Measurements from ENCODE around the gene SEZ6.
A peak's percentile ranks its signal among the peaks of the same experiment; 100 is the strongest.
"Not testable (repeated sequence)": the region's sequence is repeated elsewhere in the genome, so short reads cannot be mapped to it uniquely, and the experiment has no call there.

SEZ6 gene

GRCh38 chr17:28944862-28945741 lies 60.7 kb downstream of the SEZ6 start:
- FAIRE-seq (peak; percentile 71), DNase-seq (ENCODE audit: insufficient read length) (no peak)
- TF ChIP-seq POLR2AphosphoS5 (IDR thresholded peaks at IDR 0.05; ENCODE audit: low read depth, low read length) (no peak), POLR2A (IDR thresholded peaks at IDR 0.05; ENCODE audit: low read depth, low read length) (no peak), TAF1 (IDR thresholded peaks at IDR 0.05; ENCODE audit: borderline replicate concordance, low read depth, low read length) (no peak)

- FAIRE-seq (no peak), DNase-seq (ENCODE audit: insufficient read length) (no peak)
- TF ChIP-seq TAF1 (IDR thresholded peaks at IDR 0.05; ENCODE audit: borderline replicate concordance, low read depth, low read length) (no peak), POLR2AphosphoS5 (IDR thresholded peaks at IDR 0.05; ENCODE audit: low read depth, low read length) (no peak), POLR2A (IDR thresholded peaks at IDR 0.05; ENCODE audit: low read depth, low read length) (no peak)
Observed at GRCh38 chr17:28944343-28944742, 61.5 kb downstream of the SEZ6 start.

- FAIRE-seq = no peak
- no peak for TF ChIP-seq TAF1 (IDR thresholded peaks at IDR 0.05; ENCODE audit: borderline replicate concordance, low read depth, low read length)
- no peak for DNase-seq (ENCODE audit: insufficient read length)
Observed at GRCh38 chr17:28942925-28943324, 62.9 kb downstream of the SEZ6 start.

GRCh38 chr17:28941251-28941650 lies 64.6 kb downstream of the SEZ6 start:
- FAIRE-seq (no peak), DNase-seq (ENCODE audit: insufficient read length) (no peak)
- TF ChIP-seq POLR2A (IDR thresholded peaks at IDR 0.05; ENCODE audit: low read depth, low read length) = no peak
- TF ChIP-seq TAF1 (IDR thresholded peaks at IDR 0.05; ENCODE audit: borderline replicate concordance, low read depth, low read length) = no peak
- TF ChIP-seq POLR2AphosphoS5 (IDR thresholded peaks at IDR 0.05; ENCODE audit: low read depth, low read length) = no peak

- FAIRE-seq = no peak
- no peak for DNase-seq (ENCODE audit: insufficient read length)
- TF ChIP-seq POLR2AphosphoS5 (IDR thresholded peaks at IDR 0.05; ENCODE audit: low read depth, low read length) (no peak), TAF1 (IDR thresholded peaks at IDR 0.05; ENCODE audit: borderline replicate concordance, low read depth, low read length) (no peak), POLR2A (IDR thresholded peaks at IDR 0.05; ENCODE audit: low read depth, low read length) (no peak)
Observed at GRCh38 chr17:28940675-28941074, 65.2 kb downstream of the SEZ6 start.

- TF ChIP-seq POLR2A (IDR thresholded peaks at IDR 0.05; ENCODE audit: low read depth, low read length) (no peak), TAF1 (IDR thresholded peaks at IDR 0.05; ENCODE audit: borderline replicate concordance, low read depth, low read length) (no peak), POLR2AphosphoS5 (IDR thresholded peaks at IDR 0.05; ENCODE audit: low read depth, low read length) (no peak)
- DNase-seq (ENCODE audit: insufficient read length) (no peak), FAIRE-seq (no peak)
Observed at GRCh38 chr17:28940142-28940541, 65.7 kb downstream of the SEZ6 start.

GRCh38 chr17:28938552-28938951 lies 67.3 kb downstream of the SEZ6 start:
- TF ChIP-seq POLR2AphosphoS5 (IDR thresholded peaks at IDR 0.05; ENCODE audit: low read depth, low read length) (no peak), POLR2A (IDR thresholded peaks at IDR 0.05; ENCODE audit: low read depth, low read length) (no peak), TAF1 (IDR thresholded peaks at IDR 0.05; ENCODE audit: borderline replicate concordance, low read depth, low read length) (no peak)
- no peak for FAIRE-seq
- DNase-seq (ENCODE audit: insufficient read length) = no peak

GRCh38 chr17:28937044-28937729 lies 68.6 kb downstream of the SEZ6 start:
- DNase-seq (ENCODE audit: insufficient read length) (no peak), FAIRE-seq (no peak)
- TF ChIP-seq TAF1 (IDR thresholded peaks at IDR 0.05; ENCODE audit: borderline replicate concordance, low read depth, low read length) (no peak), POLR2A (IDR thresholded peaks at IDR 0.05; ENCODE audit: low read depth, low read length) (no peak), POLR2AphosphoS5 (IDR thresholded peaks at IDR 0.05; ENCODE audit: low read depth, low read length) (no peak)

GRCh38 chr17:28935744-28936460 lies 69.9 kb downstream of the SEZ6 start:
- TF ChIP-seq POLR2A (IDR thresholded peaks at IDR 0.05; ENCODE audit: low read depth, low read length) = no peak
- TF ChIP-seq TAF1 (IDR thresholded peaks at IDR 0.05; ENCODE audit: borderline replicate concordance, low read depth, low read length) = no peak
- no peak for TF ChIP-seq POLR2AphosphoS5 (IDR thresholded peaks at IDR 0.05; ENCODE audit: low read depth, low read length)
- no peak for FAIRE-seq

GRCh38 chr17:28934508-28934907 lies 71.3 kb downstream of the SEZ6 start:
- DNase-seq (ENCODE audit: insufficient read length); FAIRE-seq: not testable (repeated sequence)

More at GRCh38 chr17:28935744-28936460, 69.9 kb downstream of the SEZ6 start:
- DNase-seq (ENCODE audit: insufficient read length) = no peak

GRCh38 chr17:28929787-28930186 lies 76.0 kb downstream of the SEZ6 start:
- no peak for FAIRE-seq
- TF ChIP-seq POLR2A (IDR thresholded peaks at IDR 0.05; ENCODE audit: low read depth, low read length) = no peak
- TF ChIP-seq TAF1 (IDR thresholded peaks at IDR 0.05; ENCODE audit: borderline replicate concordance, low read depth, low read length) = no peak
- TF ChIP-seq POLR2AphosphoS5 (IDR thresholded peaks at IDR 0.05; ENCODE audit: low read depth, low read length) = no peak
- no peak for DNase-seq (ENCODE audit: insufficient read length)

Measured in GM12892 (cell line).